HG02870 (cell line): ENCODE data around the gene TRIM44.
A peak's percentile ranks its signal among the peaks of the same experiment; 100 is the strongest.

ENCODE experiments used
- ATAC-seq: cut with Tn5 transposase; IDR thresholded peaks from one replicate; pipeline ENCODE4 v1.9.1; 2021; ENCODE audit warnings: mild to moderate bottlenecking, moderate library complexity; ENCODE audit not compliant: unreplicated experiment

TRIM44 gene

DNA sequence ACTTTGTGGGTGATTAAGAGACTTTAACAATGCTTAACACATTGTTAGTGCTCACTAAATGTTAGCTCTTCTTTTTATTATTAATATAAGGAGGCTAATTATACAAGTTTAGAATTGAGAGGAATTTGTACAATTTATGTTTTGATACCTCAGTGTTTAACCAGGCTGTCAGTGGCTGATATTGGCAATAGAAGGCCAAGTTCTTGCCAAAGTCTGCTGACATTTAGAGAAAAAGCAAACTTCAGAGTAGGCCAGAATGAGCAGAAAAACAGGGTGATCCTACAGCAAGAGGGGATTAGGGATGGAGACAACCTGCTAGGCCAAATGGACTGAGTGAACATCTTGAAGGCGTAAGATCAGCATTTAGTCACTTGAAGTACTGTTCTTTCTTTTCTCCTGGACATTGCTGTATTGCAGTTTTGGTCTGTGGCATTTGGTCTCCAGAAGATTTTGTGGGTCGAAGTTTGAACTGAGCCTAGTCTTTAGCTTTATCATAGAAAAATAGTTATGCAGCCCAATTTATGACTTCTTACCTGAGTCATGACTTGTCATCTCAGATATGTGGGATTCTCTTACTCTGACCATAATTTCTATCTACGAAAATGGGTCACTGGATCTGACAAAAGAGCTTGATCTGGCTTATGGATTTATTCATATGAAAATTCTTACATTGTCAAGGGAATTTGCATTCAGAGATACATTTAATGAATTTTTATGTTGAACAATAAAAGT is 9.0 kb downstream of the TRIM44 start:
- ATAC-seq: no peak

- ATAC-seq: no peak
Measured at GRCh38 chr11:35672608-35673007, 10.0 kb downstream of the TRIM44 start.

GRCh38 chr11:35675901-35676610 is 13.5 kb downstream of the TRIM44 start:
- peak; percentile 49 for ATAC-seq

DNA sequence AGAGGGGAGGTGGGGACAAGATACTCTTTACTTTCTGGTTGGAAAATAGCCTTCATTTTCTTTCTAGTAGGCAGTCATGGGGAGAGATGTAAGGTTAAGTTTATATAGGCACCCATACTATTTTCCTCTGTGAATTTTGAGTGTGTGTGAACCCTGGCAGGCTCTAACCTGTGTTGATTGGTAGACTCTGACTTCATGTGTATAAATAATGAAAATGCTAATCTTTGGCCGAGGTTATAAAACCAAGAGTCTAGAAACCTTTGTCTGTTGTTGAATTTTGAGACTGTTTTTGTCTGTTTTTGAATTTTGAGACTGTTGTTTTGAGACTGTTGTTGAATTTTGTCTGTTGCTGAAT is 14.0 kb downstream of the TRIM44 start:
- ATAC-seq: peak; percentile 21

DNA sequence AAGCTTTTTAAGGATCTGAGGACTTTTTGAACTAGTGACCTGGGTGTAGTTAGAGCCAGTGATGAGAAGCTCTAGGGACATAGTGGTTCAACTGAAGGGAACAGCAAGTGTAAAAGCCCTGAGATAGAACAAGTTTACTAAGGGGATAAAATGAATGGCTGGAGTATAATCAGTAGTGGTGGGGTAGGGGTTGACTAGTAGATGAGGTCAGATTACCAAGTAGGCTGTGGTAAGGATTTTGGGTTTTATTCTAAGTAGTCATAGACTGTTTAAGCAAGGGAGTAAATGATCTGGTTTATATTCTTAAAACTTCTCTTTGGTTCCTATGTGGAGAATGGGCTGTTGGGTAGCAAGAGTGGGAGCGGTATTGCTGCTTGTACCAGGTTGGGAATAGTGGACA is 15.3 kb downstream of the TRIM44 start:
- ATAC-seq: no peak

GRCh38 chr11:35678471-35678870 is 15.9 kb downstream of the TRIM44 start:
- ATAC-seq: no peak

GRCh38 chr11:35678975-35679374 is 16.4 kb downstream of the TRIM44 start:
- ATAC-seq: no peak

GRCh38 chr11:35680506-35680905 is 17.9 kb downstream of the TRIM44 start:
- ATAC-seq: no peak

DNA sequence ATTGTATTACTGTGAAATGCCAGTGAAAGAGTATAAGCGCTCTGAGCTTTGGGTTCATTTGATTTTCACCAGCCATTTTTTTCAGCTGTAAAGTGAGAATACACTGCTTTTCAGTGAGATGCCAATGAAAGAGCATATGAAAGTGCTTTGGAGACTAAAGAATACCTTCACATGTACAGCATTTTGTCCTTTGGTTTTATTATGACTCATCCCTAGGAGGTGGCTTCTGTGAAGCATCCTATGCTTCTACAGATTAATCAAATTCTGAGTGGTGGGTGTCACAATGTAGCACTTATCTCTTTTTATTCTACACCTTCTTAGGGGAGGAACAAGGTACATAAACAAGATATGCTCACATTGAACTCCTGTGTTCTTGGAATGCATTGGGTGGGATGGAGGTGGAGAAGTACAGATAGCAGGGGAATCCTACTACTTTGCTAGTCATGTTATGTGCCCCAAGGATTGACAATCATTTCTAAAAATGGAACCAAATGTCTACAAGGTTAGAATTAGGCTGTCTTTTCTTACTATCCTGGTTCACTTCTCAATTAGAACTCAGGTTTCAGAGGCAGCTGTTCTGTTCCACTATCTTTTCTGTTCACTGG is 18.7 kb downstream of the TRIM44 start:
- ATAC-seq: peak; percentile 45

DNA sequence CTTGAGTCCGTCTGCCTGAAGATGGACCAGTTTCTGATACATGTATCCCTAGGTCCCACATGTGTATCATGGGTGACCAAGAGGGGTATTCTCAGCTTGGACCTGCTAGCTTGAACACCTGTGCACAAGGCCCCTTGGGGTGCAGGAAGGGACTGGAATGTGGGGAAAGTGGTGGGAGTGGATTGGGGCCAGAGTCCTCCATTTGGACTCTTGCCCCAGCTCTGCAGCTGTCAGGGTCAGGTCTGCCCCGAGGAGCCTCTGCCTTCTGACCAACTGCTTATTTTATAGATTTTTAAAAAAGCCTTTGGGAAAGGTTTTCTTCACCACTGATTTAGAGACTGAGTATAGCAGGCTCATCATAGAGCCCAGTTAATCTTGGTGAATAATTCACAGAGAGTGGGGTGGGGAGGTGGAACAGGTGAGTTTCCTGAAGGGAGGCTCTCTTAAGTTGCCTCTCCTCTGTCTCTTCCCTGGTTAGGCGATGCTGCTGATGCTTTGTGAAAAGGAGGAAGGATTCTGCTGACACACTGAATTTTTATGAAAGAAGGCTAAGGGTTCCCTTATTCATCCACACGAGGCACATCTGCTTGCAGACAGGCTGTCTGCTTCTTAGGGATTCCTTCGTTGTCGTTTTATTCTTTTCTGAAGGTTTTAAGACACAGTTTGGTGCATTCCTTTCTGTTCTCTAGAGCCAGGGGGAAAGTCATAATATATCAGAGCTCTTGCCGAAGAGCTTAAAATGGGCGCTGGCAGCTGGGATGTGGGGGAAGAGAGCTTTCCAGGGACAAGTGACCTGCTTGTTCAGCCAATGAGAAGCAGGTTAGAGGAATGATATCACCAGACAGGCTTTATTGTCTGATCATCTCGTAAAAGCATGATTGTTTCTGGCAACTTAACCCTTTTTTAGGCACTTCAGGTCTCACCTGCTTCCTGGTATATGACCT is 19.9 kb downstream of the TRIM44 start:
- ATAC-seq: no peak

GRCh38 chr11:35683728-35684339 is 21.3 kb downstream of the TRIM44 start:
- peak; percentile 75 for ATAC-seq

DNA sequence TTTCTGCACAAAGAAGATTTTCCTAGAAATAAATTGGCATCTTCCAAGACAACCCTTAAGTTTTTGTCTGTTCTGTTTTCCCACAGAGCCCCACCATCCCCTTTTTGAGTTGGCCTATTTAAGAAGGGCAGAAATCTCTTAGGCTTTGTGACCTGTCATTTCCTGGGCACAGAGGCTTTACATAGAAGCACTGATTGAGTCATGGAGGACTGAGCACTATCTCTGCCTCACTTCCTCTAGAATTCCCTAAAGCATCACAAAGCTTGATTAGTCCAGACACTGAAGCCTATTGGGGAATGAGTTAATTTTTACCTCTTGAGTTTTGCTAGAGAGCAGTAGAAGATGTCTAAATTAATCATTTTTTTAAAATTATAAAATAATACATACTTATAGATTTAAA is 25.4 kb downstream of the TRIM44 start:
- no peak for ATAC-seq

GRCh38 chr11:35689081-35689996 is 26.8 kb downstream of the TRIM44 start:
- ATAC-seq: no peak

GRCh38 chr11:35702126-35702525 is 39.6 kb downstream of the TRIM44 start:
- ATAC-seq: no peak

GRCh38 chr11:35709376-35709775 is 46.8 kb downstream of the TRIM44 start:
- ATAC-seq: no peak

GRCh38 chr11:35711173-35711910 is 48.8 kb downstream of the TRIM44 start:
- ATAC-seq: no peak

- ATAC-seq: no peak
Measured at GRCh38 chr11:35711924-35712323, 49.3 kb downstream of the TRIM44 start.

- no peak for ATAC-seq
Measured at GRCh38 chr11:35712533-35712932, 50.0 kb downstream of the TRIM44 start.
